Stimulated activated CD4-positive, alpha-beta T cell treated with anti-CD3 and anti-CD28 coated beads, Interleukin-1b, Interleukin-23, amount 100 ng/mL, for 4 hours (primary cell): Measurements from ENCODE around the gene SP2.

ENCODE experiments used
- DNase-seq, 2 donors: peaks; one replicate each; pipeline ENCODE4 v3.0.0-alpha.2; 2020; ENCODE audit warnings: low read depth in 2 of 2

SP2 gene

DNA sequence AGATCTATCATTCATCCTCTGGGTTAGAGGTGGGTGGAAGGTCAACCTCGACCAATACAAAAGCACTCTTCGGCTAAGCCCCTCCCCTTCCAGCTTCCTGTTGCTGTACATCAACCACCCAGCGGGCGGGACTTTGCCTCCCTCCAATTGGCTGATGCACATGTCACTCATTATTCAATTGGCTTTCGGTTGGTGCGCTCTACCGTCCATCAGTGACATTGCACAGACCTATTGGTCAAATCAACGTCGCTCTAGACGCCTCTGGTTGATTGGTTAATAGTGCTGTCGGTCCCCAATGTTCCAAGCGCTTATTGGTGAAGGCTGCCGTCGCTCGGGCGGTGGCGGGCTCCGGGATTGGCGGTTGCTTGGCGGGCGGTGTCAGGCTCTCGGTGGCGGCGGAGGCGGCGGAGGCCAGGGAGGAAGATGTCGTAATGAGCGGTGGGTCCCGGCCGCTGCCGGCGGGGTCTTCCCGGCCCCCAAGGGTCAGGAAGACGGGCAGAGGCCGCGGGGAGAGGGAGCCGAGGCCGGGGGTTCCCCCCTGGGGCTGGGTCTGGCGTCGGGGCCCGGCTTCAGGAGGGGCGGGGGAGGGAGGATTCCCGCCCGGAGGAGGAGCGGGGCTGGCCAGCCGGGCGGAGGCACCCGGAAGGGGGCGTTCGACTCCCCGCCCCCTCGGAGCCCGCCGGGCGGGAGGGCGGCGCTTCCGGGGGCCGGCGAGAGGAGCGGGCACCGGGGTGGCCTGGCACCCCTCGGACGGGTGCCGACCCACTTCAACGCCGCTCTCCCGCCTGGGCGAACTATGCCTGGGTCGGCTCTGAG lies at the start of gene SP2:
Gene SP2 (plus strand): TSS at position 381 of the 816 bp plus-strand sequence. CDS start 51 bp downstream, at position 432.
- peak; percentile 93 to 100 for DNase-seq

DNA sequence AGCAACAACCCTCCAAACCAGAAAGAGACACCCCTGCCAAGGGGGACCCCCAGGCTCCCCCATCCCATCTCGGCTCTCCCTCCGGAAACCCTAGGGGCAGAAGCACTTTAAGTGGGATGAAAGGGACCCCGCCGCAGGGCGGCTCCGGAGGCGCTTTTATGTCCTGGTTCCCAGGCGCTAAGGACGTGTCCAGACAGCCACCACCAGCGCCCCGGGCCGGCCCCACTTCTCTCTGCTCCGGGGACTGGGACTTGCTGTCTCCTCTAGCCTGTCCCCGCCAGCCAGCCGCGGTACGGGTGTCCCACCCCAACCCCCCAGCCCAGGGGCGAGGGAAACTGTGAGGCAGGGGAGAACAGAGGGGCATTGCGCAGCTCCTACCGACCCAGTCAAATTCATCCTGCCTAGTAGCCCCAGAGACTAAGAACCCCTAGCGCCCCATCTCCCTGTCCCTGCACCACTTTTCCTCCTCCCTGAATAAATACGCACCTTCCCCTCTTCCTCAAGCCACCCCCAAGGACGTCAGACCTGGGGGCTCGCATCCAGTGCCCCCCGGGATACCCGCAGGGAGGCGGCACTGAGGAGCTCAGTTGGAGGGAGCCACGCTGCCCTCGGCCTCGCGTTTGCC lies 49.2 kb upstream of the SP2 start:
- no peak for DNase-seq

DNA sequence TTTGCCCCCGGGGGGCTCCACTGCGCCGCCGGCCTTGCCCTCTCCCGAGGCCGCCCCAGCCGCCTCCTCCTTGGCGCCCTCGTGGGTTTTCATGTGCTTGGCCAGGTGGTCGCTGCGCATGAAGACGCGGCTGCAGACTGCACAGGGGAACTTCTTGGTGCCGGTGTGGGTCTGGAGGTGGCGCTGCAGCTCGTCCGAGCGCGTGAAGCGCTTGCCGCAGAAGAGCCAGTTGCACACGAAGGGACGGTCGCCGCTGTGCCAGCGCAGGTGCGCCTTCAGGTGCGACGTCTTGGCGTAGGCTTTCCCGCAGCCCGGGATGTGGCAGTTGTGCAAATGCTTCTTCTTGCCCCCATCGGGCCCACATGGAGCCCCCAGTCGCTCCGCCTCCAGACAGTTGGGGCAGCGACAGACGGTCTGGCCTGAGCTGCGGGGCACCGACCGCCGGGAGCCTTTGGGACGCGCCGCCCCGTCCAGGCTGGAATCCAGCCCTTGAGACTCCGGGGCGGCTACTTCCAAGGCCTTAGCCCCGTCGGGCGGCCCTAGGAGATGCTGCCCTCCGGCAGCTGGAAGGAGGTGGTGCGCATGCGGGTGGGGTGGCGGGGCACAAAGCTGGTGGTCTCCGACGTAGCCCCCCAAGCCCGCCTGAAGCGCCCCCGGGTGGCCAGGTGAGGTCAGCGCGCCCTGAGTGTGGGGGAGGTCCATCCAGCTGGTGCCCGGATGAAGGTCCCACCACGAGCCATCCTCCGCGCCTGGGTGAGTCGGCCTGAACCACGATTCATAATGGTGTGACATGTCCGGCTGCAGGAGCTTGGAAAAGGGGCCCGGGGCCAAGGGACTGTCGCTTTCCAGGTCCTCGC lies 48.5 kb upstream of the SP2 start:
- no peak for DNase-seq

DNA sequence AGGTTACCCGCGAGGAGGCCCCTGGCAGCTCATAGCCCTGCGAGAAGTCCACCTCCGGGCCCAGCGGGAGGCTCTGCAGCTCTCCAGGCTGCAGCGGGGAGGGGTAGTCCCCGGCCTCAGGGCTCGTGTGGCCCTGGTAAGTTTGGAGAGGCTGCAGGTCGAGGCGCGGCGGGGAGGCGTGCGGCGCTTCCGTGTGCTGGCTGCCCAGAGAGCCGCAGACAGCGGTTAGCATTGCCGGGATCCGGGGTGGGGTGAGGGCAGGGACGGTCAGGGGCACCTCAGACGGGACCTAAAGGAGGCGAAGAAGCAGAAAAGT lies 47.9 kb upstream of the SP2 start:
- DNase-seq: no peak

DNA sequence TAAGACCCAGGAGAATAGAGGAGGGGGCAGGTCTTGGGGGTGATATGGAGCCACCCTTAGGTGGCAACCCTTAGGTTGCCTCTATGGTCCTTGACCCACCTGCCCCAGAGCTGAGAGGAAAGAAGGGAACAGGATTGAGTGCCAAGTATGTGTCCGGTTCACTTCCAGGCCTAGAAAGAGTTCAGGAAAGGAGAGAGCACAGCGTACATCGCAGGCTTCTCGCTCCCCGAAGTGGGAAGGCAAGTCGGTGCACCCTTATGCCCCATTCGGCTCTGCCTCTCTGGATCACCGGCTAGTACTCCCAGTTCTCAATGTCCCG lies 45.7 kb upstream of the SP2 start:
- no peak for DNase-seq

GRCh38 chr17:47850692-47851573 lies 45.1 kb upstream of the SP2 start, which contains the start of gene SP6:
TSS of gene SP6 (minus strand) at chr17:47851163. CDS start at chr17:47848429, 2,734 bp downstream.
- DNase-seq: peak; percentile 55 to 64

DNA sequence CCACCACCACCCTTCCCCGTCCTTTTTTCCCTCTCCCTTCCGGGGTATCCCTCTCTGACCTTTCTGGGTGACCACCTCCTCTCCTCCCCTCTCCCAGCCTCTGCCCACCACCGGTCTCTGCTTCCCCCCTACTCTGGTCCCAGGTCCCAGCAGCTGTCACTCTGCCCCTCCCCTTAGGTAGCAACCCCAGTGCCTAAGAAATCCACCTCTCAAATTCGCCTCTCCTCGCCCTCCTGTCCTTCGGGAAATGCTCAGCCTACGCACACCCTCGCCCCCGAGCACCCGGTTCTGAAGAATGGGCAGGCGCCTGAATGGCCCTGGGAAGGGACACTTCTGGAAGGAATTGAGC lies 44.3 kb upstream of the SP2 start:
- DNase-seq: no peak

DNA sequence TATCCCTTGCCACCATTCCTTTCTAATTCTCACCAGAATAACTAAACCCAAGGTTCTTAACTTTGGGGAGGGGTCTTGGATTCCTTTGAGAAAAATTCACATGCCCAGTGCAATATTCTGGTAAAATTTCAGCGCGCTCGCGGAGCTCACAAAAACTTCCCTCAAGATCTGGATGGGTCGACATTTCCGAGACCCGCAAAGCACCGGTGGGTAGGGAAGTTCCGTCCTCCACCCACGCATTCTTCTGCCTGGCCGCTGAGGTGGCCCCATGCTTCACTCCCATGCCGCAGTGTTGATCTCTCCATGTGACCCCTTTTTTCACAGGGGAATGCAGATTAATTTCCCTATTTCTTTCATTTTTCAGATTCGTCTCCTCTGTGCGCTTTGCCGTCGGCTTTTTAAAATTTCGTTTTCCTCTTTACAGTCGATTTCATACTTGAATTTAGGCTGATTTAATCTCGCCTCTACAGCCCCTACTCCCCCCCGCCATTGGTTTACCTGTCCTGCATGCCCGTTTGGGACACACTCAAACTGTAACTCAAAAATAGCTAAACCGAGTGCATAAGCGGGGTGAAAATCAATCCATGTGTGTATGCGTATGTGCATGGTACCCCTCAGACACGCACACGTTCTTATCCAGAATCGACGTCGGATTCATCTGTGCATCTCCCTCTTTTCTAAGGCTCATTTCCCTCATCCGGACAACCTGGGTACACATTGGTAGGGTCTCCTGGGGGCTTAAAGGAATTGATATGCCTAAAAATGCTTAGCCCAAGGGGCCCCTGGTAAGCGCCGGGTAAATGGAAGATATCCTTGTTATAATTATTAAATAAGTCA lies 43.7 kb upstream of the SP2 start:
- no peak for DNase-seq

DNA sequence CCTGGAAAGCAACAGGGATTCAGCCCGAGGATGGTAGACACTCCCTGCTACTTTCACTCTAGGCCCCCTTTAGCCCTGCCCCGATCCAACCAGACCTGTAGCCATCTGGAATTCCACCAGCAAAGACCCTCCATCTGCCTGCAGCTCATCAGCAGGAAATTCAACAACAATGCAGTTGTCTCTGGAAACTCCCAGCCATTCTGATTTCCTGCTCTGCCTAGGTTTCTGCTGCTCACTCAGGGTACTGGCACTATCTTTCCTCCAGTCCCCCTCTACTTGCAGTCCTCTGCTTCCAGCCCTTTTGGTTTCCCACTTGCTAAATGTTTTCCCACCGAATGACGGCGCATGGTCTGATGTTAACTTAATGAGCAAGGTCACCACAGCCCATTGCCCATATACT lies 42.4 kb upstream of the SP2 start:
- DNase-seq: no peak

DNA sequence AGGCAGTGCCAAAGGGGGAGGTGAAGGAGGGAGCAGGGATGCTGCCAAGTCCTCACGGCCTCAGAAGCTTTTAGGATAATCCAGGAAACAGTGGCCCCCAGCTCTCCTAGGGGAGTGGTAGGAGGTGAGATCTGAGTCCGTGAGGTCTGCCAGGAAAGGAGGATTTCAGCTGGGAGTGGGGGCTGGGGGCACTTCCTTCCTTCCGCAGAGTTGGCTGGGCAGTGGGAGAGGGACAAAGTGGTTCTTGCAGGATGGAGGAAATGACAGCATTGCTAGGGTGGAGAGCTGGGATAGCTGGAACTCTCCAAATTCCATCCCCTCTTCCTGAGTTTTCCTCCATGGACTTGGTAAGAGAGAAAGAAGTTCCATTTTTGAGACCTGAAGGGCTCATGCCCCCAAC lies 40.3 kb upstream of the SP2 start:
- DNase-seq: no peak

- no peak for DNase-seq
Measured at GRCh38 chr17:47856830-47857229, 39.2 kb upstream of the SP2 start.

GRCh38 chr17:47857551-47858455 lies 38.2 kb upstream of the SP2 start:
- DNase-seq: no peak

- no peak for DNase-seq
Measured at GRCh38 chr17:47860386-47860785, 35.6 kb upstream of the SP2 start.

GRCh38 chr17:47862621-47863440 lies 33.2 kb upstream of the SP2 start:
- no peak for DNase-seq

DNA sequence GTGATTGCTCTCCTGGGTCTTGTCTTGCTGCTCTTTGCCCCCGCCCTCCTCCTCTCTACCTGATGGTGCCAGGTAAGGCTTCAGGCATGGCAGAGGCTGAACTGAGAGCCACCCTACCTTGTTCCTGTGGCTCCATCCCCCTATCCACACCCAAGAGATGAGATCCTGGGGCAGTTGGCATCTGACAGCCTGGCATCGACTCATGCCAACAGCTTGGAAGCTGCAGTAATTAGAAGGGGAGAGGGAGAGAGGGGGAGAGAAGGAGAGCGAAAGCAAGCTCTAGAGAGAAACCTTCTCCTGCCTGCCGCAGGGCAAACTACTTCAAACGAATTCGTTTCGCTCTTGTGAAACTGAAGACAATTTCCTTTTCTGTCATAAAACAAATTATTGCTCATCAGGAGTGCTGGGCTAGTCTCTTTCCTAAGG lies 31.2 kb upstream of the SP2 start:
- DNase-seq: no peak

- DNase-seq: no peak
Measured at GRCh38 chr17:47866941-47867340, 29.1 kb upstream of the SP2 start.

DNA sequence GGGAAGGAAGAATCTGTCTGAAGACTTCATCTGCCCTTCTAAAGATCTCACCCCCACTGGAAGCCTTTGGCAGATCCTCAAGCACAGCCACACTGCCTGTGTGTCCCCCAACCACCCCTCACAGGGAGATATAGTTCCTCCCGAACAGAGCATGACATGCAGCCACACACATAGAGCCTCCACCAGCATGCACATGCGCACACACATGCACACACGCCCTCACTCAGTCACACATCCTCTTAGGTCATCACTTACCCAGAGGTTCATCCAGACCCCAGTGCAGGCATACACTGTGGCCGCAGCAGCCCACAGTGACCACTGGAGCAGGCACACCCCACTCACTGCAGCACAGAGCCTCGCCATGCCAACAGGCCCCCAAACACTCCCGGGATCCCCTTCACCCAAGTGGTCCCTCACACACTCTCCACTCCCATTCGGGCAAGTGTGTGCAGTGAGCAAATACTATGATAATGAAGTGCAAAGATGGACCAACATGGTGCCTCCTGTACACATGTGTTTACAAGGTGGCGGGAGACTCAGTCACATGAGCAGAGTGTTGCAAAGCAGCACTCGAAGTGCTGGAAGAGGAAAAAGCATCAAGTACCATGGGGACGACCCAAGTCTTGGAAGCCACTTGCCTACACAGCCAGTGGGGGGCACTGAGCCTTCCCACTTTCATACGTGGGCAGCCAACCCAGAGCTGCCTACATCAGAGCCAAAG lies 28.1 kb upstream of the SP2 start:
- DNase-seq: no peak

DNA sequence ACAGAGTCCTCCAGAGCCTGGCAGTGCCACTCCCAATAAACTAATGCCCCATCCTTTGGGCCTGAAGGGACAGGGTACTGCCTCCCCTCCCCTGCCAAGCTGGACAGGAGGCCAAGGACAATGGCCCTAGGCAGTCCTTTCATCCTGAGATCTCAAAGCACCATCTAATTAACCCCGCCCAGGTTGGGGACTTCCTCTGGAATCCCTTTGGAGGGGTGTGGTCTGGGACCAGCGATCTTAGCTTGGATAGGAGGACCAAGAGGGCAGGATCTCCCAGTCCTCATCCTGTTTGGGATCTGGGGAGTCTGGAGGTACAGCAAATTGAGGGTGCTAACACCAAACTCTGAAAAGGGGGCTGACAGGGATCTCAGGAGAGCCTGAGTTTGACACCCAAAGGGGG lies 26.9 kb upstream of the SP2 start:
- DNase-seq: no peak
